Inflammatory macrophage (primary cell): ENCODE measurements around the gene CDC27.
"Not testable (repeated sequence)": the region's sequence is repeated elsewhere in the genome, so short reads cannot be mapped to it uniquely, and the experiment has no call there.

Experiments used
- DNase-seq, 2 donors: peaks; one replicate each; pipeline ENCODE4 v3.0.0-alpha.2; 2020 to 2022

Gene CDC27

GRCh38 chr17:47190243-47190642 lies 1.1 kb upstream of the CDC27 start:
- no peak for DNase-seq

GRCh38 chr17:47189732-47190237 lies 690 bp upstream of the CDC27 start:
- DNase-seq: no peak

DNA sequence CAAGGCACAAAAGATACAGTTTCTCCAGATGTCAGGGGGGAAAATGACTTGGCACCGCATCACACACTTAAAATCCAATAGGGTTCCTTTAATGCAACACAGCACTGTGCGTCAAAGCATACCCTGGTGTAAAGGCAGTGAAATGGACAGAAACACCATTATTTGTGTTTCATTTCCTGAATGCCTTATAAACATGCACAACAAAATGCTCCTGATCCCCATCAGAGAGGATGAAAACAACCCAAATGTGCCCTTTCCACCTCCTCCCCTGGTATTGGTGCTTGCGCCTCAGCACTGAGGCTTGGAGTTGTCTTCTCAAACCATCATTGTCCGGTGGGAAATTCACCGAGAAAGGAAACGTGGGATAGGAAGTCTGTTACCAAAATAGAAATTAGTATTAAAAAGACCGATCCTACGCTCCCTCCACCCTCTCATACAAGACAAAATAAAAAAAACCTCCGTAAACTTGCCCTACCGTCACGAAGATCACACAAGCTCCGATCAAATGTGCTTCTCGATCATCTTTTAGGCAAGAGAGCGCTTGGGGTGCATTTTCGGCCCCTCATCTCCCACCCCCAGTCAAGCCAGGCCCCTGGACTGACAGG lies 722 bp downstream of the CDC27 start:
- DNase-seq: peak; percentile 24 to 39

DNA sequence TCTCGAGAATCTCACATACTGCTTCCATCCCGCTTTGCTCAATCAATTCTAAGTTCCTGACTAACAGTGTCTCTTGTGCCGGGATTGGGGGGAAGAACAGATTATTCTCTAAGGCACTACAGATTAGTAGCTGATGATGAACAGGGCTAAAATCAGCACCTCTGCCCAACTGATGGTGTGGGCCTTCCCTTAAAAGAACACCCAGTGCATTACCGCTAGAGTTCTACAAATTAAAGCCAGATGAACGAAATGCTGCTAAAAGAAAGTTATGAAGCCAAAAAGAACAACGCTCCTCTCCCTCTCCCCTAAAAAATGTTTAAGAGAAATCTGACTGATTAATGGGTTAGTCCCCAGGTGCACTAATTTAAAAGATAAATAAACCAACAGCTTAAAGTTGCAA lies 4.4 kb downstream of the CDC27 start:
- no peak for DNase-seq

GRCh38 chr17:47180988-47181387 lies 8.1 kb downstream of the CDC27 start:
- DNase-seq: not testable (repeated sequence)

GRCh38 chr17:47180337-47180736 lies 8.8 kb downstream of the CDC27 start:
- no peak for DNase-seq

- DNase-seq: no peak
These were observed 10.0 kb downstream of the CDC27 start for GRCh38 chr17:47179141-47179540.

- no peak for DNase-seq
These were observed 11.8 kb downstream of the CDC27 start for GRCh38 chr17:47177261-47177660.

GRCh38 chr17:47176389-47176826 lies 12.7 kb downstream of the CDC27 start:
- DNase-seq: no peak

DNA sequence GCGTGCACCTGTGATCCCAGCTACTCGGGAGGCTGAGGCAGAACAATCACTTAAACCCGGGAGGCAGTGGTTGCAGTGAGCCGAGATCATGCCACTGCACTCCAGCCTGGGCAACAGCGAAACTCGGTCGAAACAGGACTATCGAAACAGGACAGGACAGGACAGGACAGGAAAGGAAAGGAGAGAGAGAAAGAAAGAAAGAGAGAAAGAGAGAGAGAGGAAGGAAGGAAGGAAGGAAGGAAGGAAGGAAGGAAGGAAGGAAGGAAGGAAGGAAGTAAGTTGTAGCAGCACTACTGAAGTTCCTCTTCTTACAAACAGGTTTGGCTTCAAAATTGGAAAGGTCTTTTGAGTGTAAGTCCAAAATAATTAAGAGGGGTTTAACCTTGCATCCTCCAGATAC lies 14.3 kb downstream of the CDC27 start:
- DNase-seq: not testable (repeated sequence)

DNA sequence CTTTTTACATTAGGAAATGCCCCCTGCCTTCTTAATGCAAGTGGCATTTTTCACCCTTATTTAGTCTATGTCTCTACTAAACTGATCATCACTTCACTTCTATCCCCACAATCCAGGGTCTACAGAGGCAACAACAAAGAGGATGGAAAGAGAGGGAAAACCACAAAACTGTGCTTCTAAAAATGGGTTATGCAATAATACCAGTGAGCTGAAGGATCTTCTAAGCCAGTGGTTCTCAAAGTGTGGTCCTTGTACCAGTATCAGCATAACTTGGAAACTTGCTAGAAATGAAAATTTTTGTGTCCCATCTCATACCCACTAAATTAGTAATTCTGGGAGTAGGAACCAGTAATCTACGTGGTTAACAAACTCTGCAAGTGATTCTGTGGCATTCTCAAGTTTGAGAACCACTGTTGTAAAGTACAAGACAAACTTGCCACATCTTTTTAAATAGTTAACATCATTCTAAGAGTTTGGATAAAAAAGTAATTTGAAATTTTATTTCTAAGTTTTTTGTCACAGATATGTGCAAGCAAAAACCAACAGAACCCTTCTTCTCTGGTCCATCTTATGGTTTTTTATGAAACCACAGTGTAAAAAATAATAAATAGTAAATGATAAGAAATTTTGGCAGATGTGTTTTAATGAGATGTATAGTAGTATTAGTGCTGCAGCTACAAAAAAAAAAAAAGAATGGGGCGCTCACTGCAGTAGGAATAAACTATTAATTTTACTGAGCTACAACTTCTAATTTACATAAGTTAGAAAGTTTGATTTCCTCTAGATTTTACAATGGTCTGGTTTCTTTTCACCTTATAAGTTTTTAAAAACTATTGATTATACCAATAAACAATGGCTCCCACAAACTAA lies 16.2 kb downstream of the CDC27 start:
- DNase-seq: no peak

DNA sequence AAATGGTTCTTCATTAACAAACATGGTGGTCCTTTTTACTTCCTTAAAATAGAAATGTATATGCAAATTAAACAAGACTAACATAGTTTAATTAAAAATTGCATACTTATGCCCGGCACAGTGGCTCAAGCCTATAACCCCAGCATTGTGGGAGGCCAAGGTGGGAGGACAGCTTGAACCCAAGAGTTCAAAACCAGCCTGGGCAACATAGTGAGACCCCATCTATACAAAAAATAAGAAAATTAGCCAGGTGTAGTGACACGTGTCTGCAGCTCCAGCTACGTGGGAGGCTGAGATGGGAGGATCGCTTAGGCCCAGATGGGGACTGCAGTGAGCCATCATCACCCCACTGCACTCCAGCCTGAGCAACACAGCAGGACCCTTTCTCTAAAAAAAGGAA lies 18.4 kb downstream of the CDC27 start:
- DNase-seq: no peak

DNA sequence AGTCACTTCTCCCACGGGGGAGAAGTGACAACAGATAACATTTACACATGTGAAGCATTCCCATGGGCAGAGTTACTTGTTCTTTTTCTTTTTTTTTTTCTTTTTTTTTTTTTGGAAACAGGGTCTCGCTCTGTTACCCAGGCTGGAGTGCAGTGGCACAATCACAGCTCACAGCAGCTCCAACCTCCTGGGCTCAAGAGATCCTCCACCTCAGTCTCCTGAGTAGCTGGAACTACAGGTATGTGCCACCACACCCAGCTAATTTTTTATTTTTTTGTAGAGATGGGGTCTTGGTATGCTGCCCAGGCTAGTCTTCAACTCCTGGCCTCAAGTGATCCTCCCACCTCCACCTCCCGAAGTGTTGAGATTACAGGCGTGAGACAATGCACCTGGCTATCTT lies 20.2 kb downstream of the CDC27 start:
- not testable (repeated sequence) for DNase-seq

GRCh38 chr17:47166854-47167253 lies 22.2 kb downstream of the CDC27 start:
- not testable (repeated sequence) for DNase-seq

DNA sequence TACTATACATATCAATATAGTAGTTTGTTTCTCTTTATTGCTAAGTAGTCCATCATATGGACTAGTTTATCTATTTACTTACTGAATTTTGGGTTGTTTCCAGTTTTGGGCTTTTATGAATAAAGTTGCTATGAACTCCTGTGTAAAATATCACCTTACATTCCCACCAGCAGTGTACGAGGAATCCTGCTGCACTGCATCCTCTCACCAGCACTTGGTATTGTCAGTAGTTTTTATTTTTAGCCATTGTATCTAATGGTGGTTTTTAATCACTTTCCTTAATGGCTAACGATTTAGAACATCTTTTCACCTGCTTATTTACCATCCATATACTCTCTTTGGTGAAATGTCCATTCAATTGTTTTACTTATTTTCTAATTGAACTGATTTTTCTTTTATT lies 24.0 kb downstream of the CDC27 start:
- DNase-seq: no peak

- DNase-seq: no peak
These were observed 24.8 kb downstream of the CDC27 start for GRCh38 chr17:47164263-47164662.

- DNase-seq: no peak
These were observed 27.0 kb downstream of the CDC27 start for GRCh38 chr17:47162013-47162622.

GRCh38 chr17:47159315-47159714 lies 29.8 kb downstream of the CDC27 start:
- DNase-seq: no peak

GRCh38 chr17:47145351-47145750 lies 43.7 kb downstream of the CDC27 start:
- DNase-seq: no peak

DNA sequence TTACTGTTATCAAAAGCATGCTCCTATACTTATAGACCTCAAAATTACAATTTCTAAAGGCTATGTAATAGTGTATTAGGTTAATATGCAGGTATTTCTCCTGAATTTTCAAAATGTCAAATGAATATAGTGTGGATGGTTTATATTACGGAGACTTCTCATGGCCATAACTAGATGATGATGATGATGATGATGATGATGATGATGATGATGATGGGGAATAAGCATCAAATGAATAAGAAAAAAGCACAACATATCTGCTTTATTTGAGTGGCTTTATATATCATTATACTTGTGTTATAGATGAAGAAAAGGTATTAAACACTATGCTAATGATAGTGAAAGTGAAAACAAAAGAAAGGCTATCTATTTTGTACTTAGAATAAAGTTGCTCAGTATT lies 53.9 kb downstream of the CDC27 start:
- no peak for DNase-seq

DNA sequence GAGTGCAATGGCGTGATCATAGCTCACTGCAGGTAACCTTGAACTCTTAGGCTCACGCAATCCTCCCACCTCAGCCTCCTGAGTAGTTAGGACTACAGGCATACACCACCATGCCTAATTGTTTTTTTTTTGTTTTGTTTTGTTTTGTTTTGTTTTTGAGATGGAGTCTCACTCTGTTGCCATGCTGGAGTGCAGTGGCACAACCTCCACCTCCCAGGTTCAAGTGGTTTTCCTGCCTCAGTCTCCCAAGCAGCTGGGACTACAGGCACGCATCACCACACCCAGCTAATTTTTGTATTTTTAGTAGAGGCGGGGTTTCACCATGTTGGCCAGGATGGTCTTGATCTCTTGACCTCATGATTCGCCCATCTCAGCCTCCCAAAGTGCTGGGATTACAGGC lies 54.7 kb downstream of the CDC27 start:
- DNase-seq: not testable (repeated sequence)

- DNase-seq: no peak
These were observed 57.3 kb downstream of the CDC27 start for GRCh38 chr17:47131761-47132160.

DNA sequence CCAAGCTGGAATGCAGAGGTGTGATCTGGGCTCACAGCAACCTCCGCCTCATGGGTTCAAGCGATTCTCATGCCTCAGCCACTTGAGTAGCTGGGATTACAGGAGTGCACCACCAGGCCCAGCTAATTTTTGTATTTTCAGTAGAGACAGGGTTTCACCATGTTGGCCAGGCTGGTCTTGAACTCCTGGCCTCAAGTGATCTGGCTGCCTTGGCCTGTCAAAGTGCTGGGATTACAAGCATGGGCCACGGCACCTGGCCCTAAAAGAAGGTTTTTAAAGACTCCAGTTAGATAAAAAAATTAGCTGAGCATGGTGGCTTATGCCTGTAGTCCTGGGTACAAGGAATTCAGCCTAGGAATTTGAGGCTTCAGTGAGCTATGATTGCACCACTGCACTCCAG lies 62.3 kb downstream of the CDC27 start:
- DNase-seq: not testable (repeated sequence)

DNA sequence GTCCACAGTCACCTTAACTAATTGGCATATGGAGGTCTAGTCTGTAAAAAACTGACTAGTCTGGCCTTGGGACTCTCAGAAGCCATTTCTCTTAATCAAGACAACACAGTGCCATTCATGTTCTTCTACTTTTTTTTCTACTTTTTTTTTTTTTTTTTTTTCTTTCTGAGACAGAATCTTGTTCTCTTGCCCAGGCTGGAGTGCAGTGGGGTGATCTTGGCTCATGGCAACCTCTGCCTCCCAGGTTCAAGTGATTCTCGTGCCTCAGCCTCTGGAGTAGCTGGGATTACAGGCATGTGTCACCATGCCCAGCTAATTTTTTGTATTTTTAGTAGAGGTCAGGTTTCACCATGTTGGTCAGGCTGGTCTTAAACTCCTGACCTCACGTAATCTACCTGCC lies 65.8 kb downstream of the CDC27 start:
- DNase-seq: not testable (repeated sequence)
